ENCODE data around the gene ANKRD9. TPM values are rescaled to one million over a fixed set of nuclear protein-coding genes. Genes with fewer than 3 reads are reported as not detected.
"Not testable (repeated sequence)": the region's sequence is repeated elsewhere in the genome, so short reads cannot be mapped to it uniquely, and the experiment has no call there.

Gene ANKRD9
- total RNA-seq, 1 donor from 2014 or later = 26.5 TPM

- H3K27me3 Mint-ChIP-seq = peaks cover 3% of the 10 kb centered on the region
- peak overlapping the region; percentile 83 for H3K4me3 Mint-ChIP-seq (ENCODE audit: low read depth)
- H3K36me3 Mint-ChIP-seq (ENCODE audit: insufficient read depth) = no peaks in the 10 kb centered on the region
- DNase-seq (ENCODE audit: low spot score, unreplicated experiment) = peak; percentile 99
- peak; percentile 99 for TF ChIP-seq CTCF (IDR thresholded peaks at IDR 0.05; ENCODE audit: unreplicated experiment)
- peak overlapping the region; percentile 93 for H3K27ac Mint-ChIP-seq
- H3K4me1 Mint-ChIP-seq (ENCODE audit: low read depth) = peaks cover 6% of the 10 kb centered on the region
- no peaks in the 10 kb centered on the region for H3K9me3 Mint-ChIP-seq (ENCODE audit: low read depth)
Observed at GRCh38 chr14:102524451-102525218, 15.1 kb upstream of the ANKRD9 start.

GRCh38 chr14:102523569-102524450, 14.2 kb upstream of the ANKRD9 start:
- no peak for TF ChIP-seq CTCF (IDR thresholded peaks at IDR 0.05; ENCODE audit: unreplicated experiment)
- H3K4me1 Mint-ChIP-seq (ENCODE audit: low read depth) = peaks cover 6% of the 10 kb centered on the region
- no peak for DNase-seq (ENCODE audit: low spot score, unreplicated experiment)
- no peaks in the 10 kb centered on the region for H3K36me3 Mint-ChIP-seq (ENCODE audit: insufficient read depth)
- no peak overlapping the region for H3K27ac Mint-ChIP-seq
- no peaks in the 10 kb centered on the region for H3K9me3 Mint-ChIP-seq (ENCODE audit: low read depth)
- H3K4me3 Mint-ChIP-seq (ENCODE audit: low read depth) = no peak overlapping the region
- peaks cover 3% of the 10 kb centered on the region for H3K27me3 Mint-ChIP-seq

GRCh38 chr14:102523200-102523568, 13.6 kb upstream of the ANKRD9 start:
- Mint-ChIP-seq H3K9me3 (ENCODE audit: low read depth) (no peaks in the 10 kb centered on the region), H3K4me3 (ENCODE audit: low read depth) (no peak overlapping the region), H3K27ac (no peak overlapping the region), H3K27me3 (peaks cover 3% of the 10 kb centered on the region), H3K4me1 (ENCODE audit: low read depth) (peaks cover 6% of the 10 kb centered on the region), H3K36me3 (ENCODE audit: insufficient read depth) (no peaks in the 10 kb centered on the region)
- no peak for TF ChIP-seq CTCF (IDR thresholded peaks at IDR 0.05; ENCODE audit: unreplicated experiment)
- no peak for DNase-seq (ENCODE audit: low spot score, unreplicated experiment)

DNA sequence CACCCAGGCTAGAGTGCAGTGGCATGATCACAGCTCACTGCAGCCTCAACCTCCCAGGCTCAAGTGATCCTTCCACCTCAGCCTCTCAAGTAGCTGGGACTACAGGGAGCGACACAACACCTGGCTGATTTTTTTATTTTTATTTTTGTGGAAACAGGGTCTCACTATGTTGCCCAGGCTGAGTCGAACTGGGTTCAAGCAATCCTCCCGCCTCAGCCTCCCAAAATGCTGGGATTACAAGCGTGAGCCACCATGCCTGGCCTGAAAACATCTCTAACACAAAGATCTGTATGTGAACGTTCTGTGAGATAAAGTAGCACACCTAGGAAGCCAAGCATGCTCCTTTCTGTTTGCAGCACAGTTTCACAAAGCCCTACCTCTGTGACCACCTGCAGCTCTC, 10.1 kb upstream of the ANKRD9 start:
- not testable (repeated sequence) for DNase-seq (ENCODE audit: low spot score, unreplicated experiment); H3K27ac Mint-ChIP-seq; H3K9me3 Mint-ChIP-seq (ENCODE audit: low read depth); H3K27me3 Mint-ChIP-seq; H3K36me3 Mint-ChIP-seq (ENCODE audit: insufficient read depth); H3K4me1 Mint-ChIP-seq (ENCODE audit: low read depth); H3K4me3 Mint-ChIP-seq (ENCODE audit: low read depth)

- peak overlapping the region; percentile 79 for H3K4me3 Mint-ChIP-seq (ENCODE audit: low read depth)
- H3K9me3 Mint-ChIP-seq (ENCODE audit: low read depth) = no peaks in the 10 kb centered on the region
- no peak for TF ChIP-seq CTCF (IDR thresholded peaks at IDR 0.05; ENCODE audit: unreplicated experiment)
- peaks cover 3% of the 10 kb centered on the region for H3K27me3 Mint-ChIP-seq
- no peak overlapping the region for H3K27ac Mint-ChIP-seq
- H3K36me3 Mint-ChIP-seq (ENCODE audit: insufficient read depth) = no peaks in the 10 kb centered on the region
- DNase-seq (ENCODE audit: low spot score, unreplicated experiment) = no peak
- H3K4me1 Mint-ChIP-seq (ENCODE audit: low read depth) = no peaks in the 10 kb centered on the region
Observed at GRCh38 chr14:102518063-102518648, 8.6 kb upstream of the ANKRD9 start.

Measured in progenitor cell of endocrine pancreas (in vitro differentiated cells).